B cell (primary cell): ENCODE results near the gene LITAF. TPM values are rescaled to one million over a fixed set of nuclear protein-coding genes. Genes with fewer than 3 reads are reported as not detected.

ENCODE experiments used
- ATAC-seq: fragments of 200-7000 bp; cut with Tn5 transposase; one replicate; pipeline ENCODE4 v1.10.0; 2021; ENCODE audit warnings: low read depth, mild to moderate bottlenecking, moderate number of reproducible peaks, moderate library complexity
- CTCF ChIA-PET: fragments of 350-600 bp; sonication (Branson Sonifier 250); formaldehyde crosslinking; loops from one replicate; lab custom pipeline; 2021; ENCODE audit warnings: antibody characterized with exemption, inconsistent platforms; lab: Charles Lee
- POLR2A ChIA-PET: fragments of 350-600 bp; sonication (Branson Sonifier 250); formaldehyde crosslinking; loops from one replicate; lab custom pipeline; 2021; ENCODE audit warnings: antibody characterized with exemption; lab: Charles Lee
- DNase-seq: peaks from one replicate; pipeline ENCODE4 v3.0.0; 2013
- H2AFZ ChIP-seq: 2 replicates; pipeline ENCODE4 v1.6.1; 2012; ENCODE audit warnings: mild to moderate bottlenecking, low read depth, low read length; ENCODE audit not compliant: insufficient read depth, poor library complexity, severe bottlenecking
- H3K27ac ChIP-seq, 2 donors: 1 replicate in 1 of 2; 2 replicates in 1 of 2; pipeline ENCODE4 v1.5.1; 2012 to 2013; ENCODE audit warnings: low read length in 2 of 2, mild to moderate bottlenecking in 2 of 2, moderate library complexity in 1 of 2
- H3K27me3 ChIP-seq, 4 experiments: fragments of 200-600 bp in 1 of 4; sonication (generic) in 1 of 4; replicated peaks in 1 of 4; 1 replicate in 2 of 4; 2 replicates in 2 of 4; pipeline versions ENCODE4 v1.6.1 to v1.7.0; 2013 to 2016; ENCODE audit warnings: low read length in 3 of 4, mild to moderate bottlenecking in 2 of 4, mixed read lengths in 1 of 4, moderate library complexity in 1 of 4; ENCODE audit not compliant: insufficient read depth in 4 of 4, control insufficient read depth in 3 of 4; ENCODE audit errors: control extremely low read depth in 1 of 4
- H3K36me3 ChIP-seq, 2 experiments: replicated peaks in 1 of 2; 1 replicate in 1 of 2; 2 replicates in 1 of 2; pipeline versions ENCODE4 v1.6.1 to v1.7.1; 2013; ENCODE audit warnings: low read length in 1 of 2; ENCODE audit not compliant: insufficient read depth in 2 of 2, control insufficient read depth in 1 of 2; ENCODE audit errors: control extremely low read depth in 1 of 2, extremely low read depth in 1 of 2
- H3K4me1 ChIP-seq, 2 donors: fragments of 200-600 bp in 1 of 2; sonication (generic) in 1 of 2; 1 replicate in 1 of 2; 2 replicates in 1 of 2; pipeline versions ENCODE4 v1.5.1 to v1.6.1; 2013 to 2017; ENCODE audit warnings: low read length in 2 of 2; ENCODE audit not compliant: control insufficient read depth in 2 of 2, insufficient read depth in 2 of 2
- H3K4me2 ChIP-seq: replicated peaks from 2 replicates; pipeline ENCODE3; 2012; ENCODE audit warnings: mild to moderate bottlenecking, low read depth, low read length; ENCODE audit not compliant: poor library complexity, severe bottlenecking
- H3K4me3 ChIP-seq, 5 experiments: fragments of 200-600 bp in 1 of 5; sonication (generic) in 1 of 5; 1 replicate in 3 of 5; 2 replicates in 2 of 5; pipeline versions ENCODE4 v1.5.1 to v1.7.0; 2011 to 2016; ENCODE audit warnings: low read length in 4 of 5, mild to moderate bottlenecking in 4 of 5, low read depth in 2 of 5, control low read depth in 1 of 5, moderate library complexity in 1 of 5; ENCODE audit not compliant: insufficient read depth in 1 of 5; ENCODE audit errors: control extremely low read depth in 1 of 5, extremely low read depth in 1 of 5
- H3K79me2 ChIP-seq: fragments of 200-600 bp; sonication (generic); one replicate; pipeline ENCODE4 v1.6.0; 2016; ENCODE audit warnings: low read length; ENCODE audit not compliant: control insufficient read depth, insufficient read depth
- H3K9ac ChIP-seq: fragments of 200-600 bp; sonication (generic); 2 replicates; pipeline ENCODE4 v1.6.1; 2017; ENCODE audit warnings: mild to moderate bottlenecking, low read length, moderate library complexity
- H3K9me3 ChIP-seq, 3 donors: one replicate each; pipeline versions ENCODE4 v1.6.1 to v1.7.1; 2013; ENCODE audit warnings: low read length in 2 of 3; ENCODE audit not compliant: control insufficient read depth in 2 of 3, insufficient read depth in 1 of 3; ENCODE audit errors: control extremely low read depth in 1 of 3
- H4K20me1 ChIP-seq: 2 replicates; pipeline ENCODE4 v1.6.0; 2012; ENCODE audit warnings: mild to moderate bottlenecking, low read length; ENCODE audit not compliant: insufficient read depth, control insufficient read depth, poor library complexity, severe bottlenecking
- H3K27ac Mint-ChIP-seq: one replicate; pipeline ENCODE4 v1.8.0; 2021; ENCODE audit warnings: mixed read lengths
- H3K27me3 Mint-ChIP-seq: one replicate; pipeline ENCODE4 v1.8.0; 2021; ENCODE audit warnings: mixed read lengths
- H3K4me1 Mint-ChIP-seq: one replicate; pipeline ENCODE4 v1.8.0; 2021; ENCODE audit warnings: mixed read lengths
- H3K4me3 Mint-ChIP-seq: one replicate; pipeline ENCODE4 v1.8.0; 2021; ENCODE audit warnings: mixed read lengths
- H3K9me3 Mint-ChIP-seq: one replicate; pipeline ENCODE4 v1.8.0; 2022; ENCODE audit warnings: mixed read lengths; ENCODE audit not compliant: insufficient read depth
- CTCF ChIP-seq: fragments of 200-600 bp; IDR thresholded peaks from one replicate; pipeline ENCODE4 v1.8.0; 2022; ENCODE audit warnings: antibody characterized with exemption, mild to moderate bottlenecking
- EZH2 ChIP-seq: IDR thresholded peaks from 2 replicates; pipeline ENCODE4 v1.6.1; 2012; ENCODE audit warnings: borderline replicate concordance, low read depth, mild to moderate bottlenecking, moderate library complexity, low read length; ENCODE audit not compliant: insufficient read depth, poor library complexity, severe bottlenecking
- WGBS: methylation state at CpG from one replicate; pipeline ENCODE4 v1.1.5; 2013; ENCODE audit warnings: missing lambda C conversion rate; ENCODE audit not compliant: insufficient coverage; 5-methylcytosine and 5-hydroxymethylcytosine counted together
- intact Hi-C: fragments of 100-400 bp; cut with micrococcal nuclease; formaldehyde crosslinking; loops from one replicate; pipeline ENCODE4 v1.10.0; 2022
- polyA plus RNA-seq: library from polyadenylated mRNA; depleted of rRNA; stranded (reverse); fragments of >200 nt; gene quantifications from 2 replicates; pipeline ENCODE4 v1.2.3, GENCODE V29; 2012
- total RNA-seq, 2 donors: library from RNA; stranded (reverse); fragments of 120-200 nt in 1 of 2; gene quantifications; 1 replicate in 1 of 2; 2 replicates in 1 of 2; pipeline versions ENCODE4 v1.2.3 to v1.2.4, GENCODE V29; 2013 to 2022

Gene LITAF
- total and polyA plus RNA-seq, 2 donors (not counting 1 experiment from before 2014, with no cell fraction given) = 93.6 to 125 TPM

GRCh38 chr16:11551842-11552241 lies 34.9 kb downstream of the LITAF start:
- H3K4me3 Mint-ChIP-seq = no peak overlapping the region

More at GRCh38 chr16:11551842-11552241, 34.9 kb downstream of the LITAF start:
- H3K4me1 ChIP-seq = no peaks in the 10 kb centered on the region
- peaks cover 22% of the 10 kb centered on the region for H3K79me2 ChIP-seq
- Mint-ChIP-seq H3K9me3 (no peaks in the 10 kb centered on the region), H3K4me1 (no peaks in the 10 kb centered on the region), H3K27ac (no peak overlapping the region), H3K27me3 (no peaks in the 10 kb centered on the region)
- DNase-seq (no peak), ATAC-seq (no peak)
- no peak overlapping the region for H3K4me2 ChIP-seq
- ChIA-PET CTCF (interaction anchor here (1.1 to 1.7 kb wide), 2 partner anchors 20 to 143 kb away, joined by 3 to 4 read pairs; no protein-coding TSS in a partner anchor), POLR2A (no interaction called here)
- peaks cover 34 to 94% of the 10 kb centered on the region in 2 experiments for H3K36me3 ChIP-seq
- H3K9ac ChIP-seq = no peak overlapping the region
- H3K4me3 ChIP-seq = no peak overlapping the region
- H2AFZ ChIP-seq = no peak overlapping the region
- WGBS = no CpG with 5 or more reads among the region's 3 CpGs
- peaks cover 0 to 18% (median 3%) of the 10 kb centered on the region in 3 donors for H3K9me3 ChIP-seq
- no peak overlapping the region for H3K27ac ChIP-seq
- H4K20me1 ChIP-seq = peaks cover 39% of the 10 kb centered on the region
- TF ChIP-seq CTCF = no peak
- no peak for TF ChIP-seq EZH2
- no peaks in the 10 kb centered on the region for H3K27me3 ChIP-seq
- intact Hi-C loops = no loop called here
